Activated CD4-positive, alpha-beta T cell treated with anti-CD3 and anti-CD28 coated beads, Interleukin-2, Interleukin-6, amounts not matched to agents 100 ng/mL and 50 ng/mL, durations not matched to agents 16 hours and 8 hours (primary cell): ENCODE measurements around the gene R3HDM2.
"Not testable (repeated sequence)": the region's sequence is repeated elsewhere in the genome, so short reads cannot be mapped to it uniquely, and the experiment has no call there.

ENCODE experiments used
- DNase-seq: peaks from one replicate; pipeline ENCODE4 v3.0.0-alpha.2; 2020

R3HDM2 gene

DNA sequence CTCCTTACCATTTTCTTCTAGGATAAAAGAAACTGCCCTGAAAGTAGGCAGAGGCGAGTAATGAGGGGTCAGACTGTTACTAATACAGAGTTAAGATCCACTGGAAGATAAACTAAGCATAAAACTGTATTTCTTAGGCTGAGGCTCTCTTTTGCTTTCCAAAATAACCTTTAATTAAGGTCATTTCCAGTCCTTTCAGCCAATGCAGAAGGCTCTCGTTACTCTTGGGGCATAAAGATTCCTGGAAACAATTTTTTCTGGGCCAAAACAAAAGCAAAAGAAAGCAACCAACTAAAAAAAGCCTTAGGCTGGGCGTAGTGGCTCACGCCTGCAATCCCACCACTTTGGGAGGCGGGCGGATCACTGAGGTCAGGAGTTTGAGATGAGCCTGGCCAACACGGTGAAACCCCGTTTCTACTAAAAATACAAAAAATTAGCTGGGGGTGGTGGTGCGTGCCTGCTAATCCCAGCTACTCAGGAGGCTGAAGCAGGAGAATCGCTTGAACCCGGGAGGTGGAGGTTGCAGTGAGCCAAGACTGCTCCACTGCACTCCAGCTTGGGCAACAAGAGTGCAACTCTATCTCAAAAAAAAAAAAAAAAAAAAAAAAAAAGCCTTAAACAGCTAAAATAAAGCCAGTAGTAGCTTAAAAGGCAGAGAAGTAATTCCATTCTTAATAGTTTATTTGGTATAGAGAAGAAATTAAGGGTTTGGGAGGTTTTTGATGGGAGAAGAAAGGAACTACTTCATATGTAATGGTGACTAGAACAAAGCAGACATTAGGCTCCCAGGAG, 111.0 kb downstream of the R3HDM2 start:
- no peak for DNase-seq

DNA sequence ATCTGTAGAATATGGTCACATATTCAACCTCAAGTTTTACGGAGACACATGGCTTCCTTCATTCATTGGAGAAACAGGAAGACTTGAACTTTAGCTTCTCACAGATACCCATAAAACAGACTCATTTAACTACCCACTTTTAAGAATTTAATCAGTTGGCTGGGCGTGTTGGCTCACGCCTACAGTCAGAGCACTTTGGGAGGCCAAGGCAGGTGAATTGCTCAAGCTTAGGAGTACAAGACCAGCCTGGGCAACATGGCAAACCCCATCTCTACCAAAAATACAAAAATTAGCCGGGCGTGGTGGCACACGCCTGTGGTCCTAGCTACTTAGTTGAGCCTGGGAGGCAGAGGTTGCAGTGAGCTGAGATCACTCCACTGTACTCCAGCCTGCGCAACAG, 115.2 kb downstream of the R3HDM2 start:
- no peak for DNase-seq

GRCh38 chr12:57312287-57312686, 118.6 kb downstream of the R3HDM2 start:
- not testable (repeated sequence) for DNase-seq

DNA sequence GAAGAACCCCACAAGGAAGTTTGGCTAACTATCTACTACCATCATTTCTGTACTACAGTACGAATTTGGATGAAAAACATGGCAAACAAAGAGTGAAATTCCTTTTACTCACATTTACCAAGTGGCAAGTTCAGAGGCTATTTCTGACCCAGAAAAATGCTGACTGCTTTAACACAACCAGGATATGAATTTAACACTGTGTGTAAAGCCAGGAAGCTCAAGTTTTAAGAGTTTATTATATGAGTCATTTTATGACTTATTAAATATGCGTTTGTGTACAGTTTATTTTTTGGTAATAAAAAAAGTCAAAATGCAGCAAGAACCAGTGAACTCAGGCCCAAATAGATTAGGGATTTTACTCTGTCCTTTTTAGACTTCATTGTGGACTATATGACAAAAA, 121.4 kb downstream of the R3HDM2 start:
- DNase-seq = peak; percentile 4

DNA sequence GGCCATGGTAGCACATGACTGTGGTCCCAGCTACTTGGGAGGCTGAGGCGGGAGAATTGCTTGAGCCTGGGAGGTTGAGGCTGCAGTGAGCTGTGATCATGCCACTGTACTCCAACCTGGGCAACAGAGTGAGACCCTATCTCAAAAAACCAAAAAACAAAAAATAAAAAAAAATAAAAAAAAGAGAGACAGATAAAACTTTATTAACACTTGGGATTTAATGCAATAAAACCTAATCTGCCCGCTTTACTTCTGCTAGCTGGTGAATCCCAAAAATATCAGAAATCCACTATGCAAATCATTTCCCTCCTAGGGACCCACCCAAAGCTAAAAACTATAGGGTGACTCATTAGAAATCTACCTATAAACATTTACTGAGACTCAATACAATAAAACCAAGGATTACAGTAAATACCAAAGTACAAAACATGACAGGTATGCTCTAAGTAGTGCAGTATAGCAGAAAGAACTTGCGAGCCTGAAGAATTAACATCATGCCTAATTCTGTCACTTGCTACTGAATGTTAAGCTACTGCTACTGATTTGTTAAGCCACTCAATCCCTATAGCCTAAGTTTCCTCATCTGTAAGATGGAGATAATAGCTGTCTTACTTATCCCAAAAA, 129.8 kb downstream of the R3HDM2 start:
- DNase-seq = no peak

GRCh38 chr12:57299514-57300016, 131.3 kb downstream of the R3HDM2 start:
- no peak for DNase-seq

GRCh38 chr12:57296291-57296690, 134.6 kb downstream of the R3HDM2 start:
- DNase-seq = no peak

DNA sequence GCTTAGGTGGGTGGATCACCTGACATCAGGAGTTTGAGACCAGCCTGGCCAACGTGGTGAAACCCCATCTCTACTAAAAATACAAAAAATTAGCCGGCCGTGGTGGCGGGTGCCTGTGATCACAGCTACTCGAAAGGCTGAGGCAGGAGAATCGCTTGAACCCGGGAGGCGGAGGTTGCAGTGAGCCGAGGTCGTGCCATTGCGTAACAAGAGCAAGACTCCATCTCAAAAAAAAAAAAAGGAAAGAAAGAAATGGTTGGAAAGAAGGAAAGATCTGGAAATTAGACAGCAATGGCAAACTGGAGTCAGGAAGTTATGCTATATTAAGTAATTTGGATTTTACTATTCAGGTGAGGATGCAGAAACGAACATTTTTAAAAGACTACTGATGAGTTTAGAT, 148.8 kb downstream of the R3HDM2 start:
- not testable (repeated sequence) for DNase-seq

- peak; percentile 86 for DNase-seq
These were observed 150.4 kb downstream of the R3HDM2 start for GRCh38 chr12:57280211-57281062.

DNA sequence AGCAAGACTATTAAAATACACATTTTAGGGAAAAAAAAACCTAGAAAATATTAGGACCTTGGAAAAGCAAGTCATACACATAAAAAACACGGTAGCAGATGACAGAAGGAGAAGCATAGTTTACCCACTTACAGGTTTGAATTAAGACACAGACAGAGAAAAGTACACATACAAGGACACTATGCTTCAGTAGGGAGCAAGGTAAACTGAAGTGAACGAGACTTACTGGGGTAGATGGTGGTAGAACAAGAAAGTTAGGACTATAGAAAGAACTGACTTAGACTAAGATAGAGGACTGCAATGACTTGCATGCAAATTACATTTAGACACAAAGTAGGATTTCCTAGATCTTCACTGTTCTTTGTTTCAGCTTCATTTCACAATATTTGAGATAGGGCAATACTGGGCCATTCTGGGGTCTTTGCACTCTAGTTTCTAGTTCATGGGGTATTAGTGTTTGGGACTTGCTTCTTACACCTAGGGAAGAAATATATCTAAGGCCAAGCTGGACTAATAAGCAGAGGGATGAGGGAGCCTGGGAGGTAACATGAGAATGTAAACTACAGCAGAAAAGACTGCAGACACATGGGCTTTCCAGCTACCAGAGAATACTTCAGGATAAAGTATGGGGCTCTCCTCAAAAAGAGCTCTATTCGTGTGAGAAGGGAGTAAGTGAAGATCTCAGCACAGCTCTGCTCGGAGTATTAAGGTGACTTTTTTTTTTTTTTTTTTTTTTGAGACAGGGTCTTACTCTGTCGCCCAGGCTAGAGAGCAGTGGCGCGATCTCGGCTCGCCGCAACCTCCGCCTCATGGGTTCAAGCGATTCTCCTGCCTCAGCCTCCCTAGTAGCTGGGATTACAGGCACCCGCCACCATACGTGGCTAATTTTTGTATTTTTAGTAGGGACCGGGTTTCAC, 152.1 kb downstream of the R3HDM2 start:
- DNase-seq = no peak

- peak; percentile 20 for DNase-seq
These were observed 153.8 kb downstream of the R3HDM2 start for GRCh38 chr12:57276935-57277563.

DNA sequence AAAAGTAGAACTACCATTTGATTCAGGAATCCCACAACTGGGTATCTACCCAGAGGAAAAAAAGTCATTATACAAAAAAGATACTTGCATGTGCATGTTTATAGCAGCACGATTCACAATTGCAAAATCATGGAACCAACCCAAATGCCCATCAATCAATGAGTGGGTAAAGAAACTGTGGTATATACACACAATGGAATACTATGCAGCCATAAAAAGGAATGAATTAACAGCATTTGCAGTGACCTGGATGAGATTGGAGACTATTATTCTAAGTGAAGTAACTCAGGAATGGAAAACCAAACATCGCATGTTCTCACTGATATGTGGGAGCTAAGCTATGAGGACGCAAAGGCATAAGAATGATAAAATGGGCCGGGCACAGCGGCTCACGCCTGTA, 154.6 kb downstream of the R3HDM2 start:
- not testable (repeated sequence) for DNase-seq

- no peak for DNase-seq
These were observed 157.3 kb downstream of the R3HDM2 start for GRCh38 chr12:57273516-57273915.

DNA sequence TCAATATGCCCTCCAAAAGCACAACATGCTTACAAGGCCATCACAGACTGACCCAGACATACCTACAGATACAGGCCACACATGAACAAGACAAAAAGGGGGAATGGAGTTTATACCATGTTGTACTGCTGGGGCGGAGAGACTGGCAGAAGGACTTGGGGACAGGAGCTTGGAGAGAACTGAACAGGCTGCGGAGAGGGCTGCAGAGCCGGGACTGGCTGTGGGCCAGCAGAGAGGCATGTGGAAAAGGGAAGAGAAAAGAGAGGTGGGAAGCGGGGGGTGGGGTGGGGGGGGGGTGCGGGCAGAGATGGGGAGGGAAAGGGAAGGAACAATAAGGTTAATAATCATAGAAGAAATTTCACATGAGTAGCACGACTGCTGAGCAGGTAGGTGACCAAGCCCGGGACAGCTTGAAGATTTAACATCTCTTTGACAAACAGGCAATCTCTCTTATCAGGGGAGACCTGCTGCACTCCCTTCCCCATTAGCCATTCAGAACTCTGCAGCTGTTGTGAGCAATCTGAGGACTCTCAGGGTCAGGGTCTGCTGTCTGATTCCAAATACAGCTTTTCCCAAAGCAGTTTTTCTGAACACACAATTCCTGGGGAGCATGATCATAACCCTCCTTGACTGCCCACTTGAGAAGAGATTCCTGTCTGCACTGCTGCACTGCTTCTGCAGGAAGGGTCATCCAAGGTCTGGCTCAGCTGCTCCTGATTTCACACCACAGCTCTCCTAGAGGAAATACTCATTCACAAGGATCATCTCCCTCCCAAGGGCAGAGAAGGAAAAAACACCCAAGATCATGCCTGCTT, 158.3 kb downstream of the R3HDM2 start:
- no peak for DNase-seq

GRCh38 chr12:57270966-57271470, 159.8 kb downstream of the R3HDM2 start:
- DNase-seq = no peak

GRCh38 chr12:57268264-57268663, 162.6 kb downstream of the R3HDM2 start:
- peak; percentile 27 for DNase-seq

DNA sequence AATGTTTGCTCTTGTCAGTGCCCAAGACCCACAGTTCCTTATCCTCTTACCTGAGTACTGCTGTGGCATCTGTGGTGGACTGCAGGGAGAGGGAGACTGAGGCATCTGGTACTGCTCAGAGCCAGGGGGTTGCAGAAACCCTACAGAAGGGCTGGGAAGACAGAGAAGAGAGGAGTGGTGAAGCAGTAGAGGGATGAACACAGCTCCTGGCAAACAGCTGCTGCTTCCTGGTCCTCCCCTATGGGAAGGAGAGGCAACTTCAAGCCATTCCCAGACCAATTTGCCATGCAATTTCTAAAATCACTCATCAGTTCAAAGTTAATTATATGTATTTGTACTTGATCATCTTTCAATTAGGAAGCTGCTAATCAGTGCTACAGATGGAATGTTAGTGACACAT, 164.2 kb downstream of the R3HDM2 start:
- DNase-seq = no peak

DNA sequence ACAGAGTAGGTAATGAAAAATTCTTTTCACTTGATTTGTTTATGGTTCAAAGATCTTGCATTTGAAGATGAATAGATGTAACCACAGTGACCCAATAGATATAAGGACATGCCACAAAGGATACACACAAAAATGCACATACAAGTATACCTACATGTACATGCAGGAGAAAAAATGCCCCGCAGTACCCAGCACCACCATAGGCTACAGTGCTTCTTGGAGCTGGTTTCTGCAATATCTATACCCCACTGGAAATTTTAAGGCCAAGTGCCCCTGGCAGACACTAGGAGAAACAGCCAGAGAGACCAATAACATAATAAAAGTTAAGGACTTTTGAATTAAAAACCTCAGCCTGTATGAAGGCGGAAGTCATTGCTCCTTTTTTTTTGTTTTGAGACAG, 167.7 kb downstream of the R3HDM2 start:
- no peak for DNase-seq

DNA sequence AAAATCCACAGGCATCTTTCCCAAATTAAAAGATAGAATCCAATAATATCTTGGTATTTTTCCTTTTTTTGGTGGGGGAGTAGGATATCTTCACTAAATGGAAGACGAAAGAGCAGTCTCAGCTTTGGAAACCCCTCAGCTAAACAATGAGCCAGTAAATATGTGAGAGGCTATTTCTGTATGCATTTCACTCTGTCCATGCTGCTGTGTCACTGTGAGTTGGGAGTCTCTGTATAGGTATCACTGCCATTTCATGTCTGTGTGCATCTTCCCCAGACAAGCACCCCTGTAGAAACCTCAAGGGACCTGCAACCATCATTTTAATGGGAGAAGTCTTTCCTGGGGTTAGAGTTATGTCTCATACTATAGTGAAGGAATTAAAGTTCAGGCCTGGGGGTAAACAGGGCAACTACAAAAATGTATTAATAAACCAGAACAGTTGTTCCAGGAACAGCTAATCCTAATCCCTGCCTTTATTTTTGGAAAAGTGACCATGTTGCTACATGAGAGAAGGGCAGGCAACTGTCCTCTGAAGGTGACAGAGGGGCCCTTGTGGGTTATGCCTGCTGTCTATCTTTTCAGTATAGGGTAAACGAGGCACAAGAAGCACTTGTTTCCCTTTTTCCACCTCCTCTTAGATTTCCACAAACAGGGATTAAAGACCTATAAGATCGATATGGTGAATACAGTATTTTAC, 168.6 kb downstream of the R3HDM2 start:
- DNase-seq = no peak

- DNase-seq = no peak
These were observed 169.4 kb downstream of the R3HDM2 start for GRCh38 chr12:57261428-57261865.
